GM21737 (cell line): ENCODE data around the gene TMC8.
"Not testable (repeated sequence)": the region's sequence is repeated elsewhere in the genome, so short reads cannot be mapped to it uniquely, and the experiment has no call there.

ENCODE experiments used
- ATAC-seq: cut with Tn5 transposase; IDR thresholded peaks from one replicate; pipeline ENCODE4 v1.9.1; 2021; ENCODE audit warnings: mild to moderate bottlenecking, moderate library complexity; ENCODE audit not compliant: unreplicated experiment

The TMC8 gene

DNA sequence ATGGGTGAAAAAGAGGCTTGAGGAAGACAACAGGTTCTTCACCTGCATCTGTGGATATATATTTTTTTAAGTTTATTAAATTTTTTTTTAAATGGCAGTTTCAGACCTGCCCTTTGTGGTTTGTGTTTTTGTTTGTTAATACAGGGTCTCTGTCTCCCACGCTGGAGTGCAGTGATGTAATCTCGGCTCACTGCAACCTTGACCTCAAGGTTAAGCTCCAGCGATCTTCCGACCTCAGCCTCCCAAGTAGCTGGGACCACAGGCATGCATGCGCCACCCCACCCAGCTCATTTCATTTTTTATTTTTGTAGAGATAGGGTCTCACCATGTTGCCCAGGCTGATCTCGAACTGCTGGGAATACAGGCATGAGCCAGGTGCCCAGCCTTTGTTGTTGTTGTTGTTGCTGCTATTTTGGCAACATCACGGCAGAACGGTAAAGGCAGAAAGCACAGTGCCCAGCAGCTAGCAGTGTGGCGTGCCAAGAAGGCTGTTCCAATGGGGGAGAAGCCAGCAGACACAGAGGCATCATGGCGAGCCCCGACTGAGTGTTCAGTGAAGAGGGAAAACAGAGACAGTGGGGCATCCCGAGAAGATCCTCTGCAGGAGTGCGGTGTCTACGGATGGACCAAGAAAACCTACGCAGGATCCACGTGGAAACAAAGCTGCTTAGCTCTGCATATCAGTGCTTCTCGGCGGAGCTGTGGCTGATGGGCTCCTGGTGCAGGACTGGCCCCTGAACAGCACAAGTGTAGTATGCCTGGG, 21.7 kb upstream of the TMC8 start:
- no peak for ATAC-seq

DNA sequence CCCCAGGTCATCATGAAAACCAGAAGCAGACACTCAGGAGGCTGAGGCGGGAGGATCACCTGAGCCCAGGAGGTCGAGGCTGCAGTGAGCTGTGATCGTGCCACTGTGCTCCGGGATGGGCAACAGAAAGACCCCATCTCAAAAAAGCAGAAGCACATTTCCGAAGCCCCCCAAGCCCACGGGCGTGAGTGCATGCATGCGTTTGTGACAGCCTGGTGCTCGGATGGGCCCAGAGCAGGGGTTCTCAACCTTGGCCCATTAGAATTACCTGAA, 21.1 kb upstream of the TMC8 start:
- no peak for ATAC-seq

DNA sequence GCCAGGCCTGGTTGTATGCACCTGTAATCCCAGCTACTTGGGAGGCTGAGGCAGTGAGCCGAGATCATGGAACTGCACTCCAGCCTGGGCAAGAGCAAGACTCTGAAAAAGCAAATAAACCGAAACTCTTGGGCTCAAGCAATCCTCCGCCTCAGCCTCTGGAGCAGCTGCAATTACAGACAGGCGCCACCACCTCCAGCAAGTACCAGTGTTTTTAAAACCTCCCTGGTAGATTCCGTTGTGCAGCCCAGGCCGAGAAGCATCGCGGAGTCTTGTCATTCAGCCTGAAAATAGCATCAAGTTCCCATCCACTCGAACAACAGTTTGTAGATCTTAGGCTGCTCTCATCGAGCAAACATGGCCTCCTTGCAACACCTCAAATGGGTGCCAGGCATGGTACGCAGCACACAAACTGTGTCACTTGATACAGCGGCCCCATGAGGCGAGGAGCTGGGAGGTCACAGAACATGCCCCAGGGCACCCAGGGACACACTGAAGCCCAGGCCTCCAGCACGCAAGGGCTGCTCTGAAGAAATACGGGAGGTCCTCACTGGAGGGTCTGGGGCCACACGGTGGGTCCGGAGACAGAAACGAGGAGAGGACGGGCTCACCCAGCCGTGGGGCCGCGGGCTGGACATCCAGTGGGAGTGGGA, 20.1 kb upstream of the TMC8 start:
- ATAC-seq, result no peak

DNA sequence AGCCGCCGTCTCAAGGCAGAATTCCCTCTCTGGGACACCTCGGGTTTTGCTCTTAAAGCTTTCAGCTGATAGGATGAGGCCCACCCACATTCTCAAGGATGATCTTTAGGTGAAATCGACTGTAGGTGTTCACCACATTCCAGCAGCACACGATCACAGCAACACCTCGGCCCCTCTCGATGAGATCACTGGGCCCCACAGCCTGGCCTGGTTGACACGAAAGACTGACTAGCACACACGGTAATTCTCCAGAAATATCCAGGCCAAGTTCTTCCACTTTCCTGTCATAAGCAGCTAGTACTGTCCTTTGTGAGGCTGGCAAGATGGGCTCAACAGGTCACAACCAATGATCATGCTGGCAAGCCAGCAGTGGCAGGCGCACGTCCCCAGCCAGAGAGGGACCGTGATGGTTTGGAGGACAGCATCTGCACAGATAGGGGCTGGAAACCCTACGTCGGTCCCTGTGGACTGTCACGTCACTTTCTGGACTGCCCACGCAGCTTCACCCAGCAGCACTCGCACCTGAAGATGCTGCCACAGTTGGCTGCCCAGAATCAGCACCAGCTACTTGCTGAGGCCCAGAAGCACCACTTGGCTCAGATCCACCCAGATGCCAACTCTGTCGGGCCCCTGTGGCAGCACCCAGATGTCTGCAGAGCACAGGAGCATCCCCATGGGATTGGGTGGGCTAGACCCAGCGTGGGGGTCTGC, 19.4 kb upstream of the TMC8 start:
- ATAC-seq, result no peak

DNA sequence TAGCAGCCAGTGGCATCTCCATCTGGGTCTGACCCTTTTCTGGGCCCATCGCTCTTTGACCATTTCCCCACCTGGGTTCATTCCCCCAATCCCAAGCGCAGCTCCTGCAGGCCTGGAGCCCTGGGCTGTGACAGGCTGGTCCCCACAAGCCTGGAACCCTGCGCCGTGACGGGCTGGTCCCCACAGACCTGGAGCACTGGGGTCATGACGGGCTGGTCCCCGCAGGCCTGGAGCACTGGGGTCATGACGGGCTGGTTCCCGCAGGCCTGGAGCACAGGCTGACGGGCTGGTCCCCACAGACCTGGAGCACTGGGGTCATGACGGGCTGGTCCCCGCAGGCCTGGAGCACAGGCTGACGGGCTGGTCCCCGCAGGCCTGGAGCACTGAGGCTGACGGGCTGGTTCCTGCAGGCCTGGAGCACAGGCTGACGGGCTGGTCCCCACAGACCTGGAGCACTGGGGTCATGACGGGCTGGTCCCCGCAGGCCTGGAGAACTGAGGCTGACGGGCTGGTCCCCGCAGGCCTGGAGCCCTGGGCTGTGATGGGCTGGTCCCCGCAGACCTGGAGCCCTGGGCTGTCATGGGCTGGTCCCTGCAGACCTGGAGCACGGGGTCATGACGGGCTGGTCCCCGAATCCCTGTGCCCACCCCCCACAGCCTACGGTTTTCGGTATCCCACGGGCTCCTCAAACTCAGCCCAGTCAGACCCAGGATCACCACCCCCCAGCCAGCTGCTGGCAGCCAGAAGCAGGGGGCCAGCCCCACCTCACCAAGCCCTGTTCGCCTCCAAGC, 18.6 kb upstream of the TMC8 start:
- no peak for ATAC-seq

DNA sequence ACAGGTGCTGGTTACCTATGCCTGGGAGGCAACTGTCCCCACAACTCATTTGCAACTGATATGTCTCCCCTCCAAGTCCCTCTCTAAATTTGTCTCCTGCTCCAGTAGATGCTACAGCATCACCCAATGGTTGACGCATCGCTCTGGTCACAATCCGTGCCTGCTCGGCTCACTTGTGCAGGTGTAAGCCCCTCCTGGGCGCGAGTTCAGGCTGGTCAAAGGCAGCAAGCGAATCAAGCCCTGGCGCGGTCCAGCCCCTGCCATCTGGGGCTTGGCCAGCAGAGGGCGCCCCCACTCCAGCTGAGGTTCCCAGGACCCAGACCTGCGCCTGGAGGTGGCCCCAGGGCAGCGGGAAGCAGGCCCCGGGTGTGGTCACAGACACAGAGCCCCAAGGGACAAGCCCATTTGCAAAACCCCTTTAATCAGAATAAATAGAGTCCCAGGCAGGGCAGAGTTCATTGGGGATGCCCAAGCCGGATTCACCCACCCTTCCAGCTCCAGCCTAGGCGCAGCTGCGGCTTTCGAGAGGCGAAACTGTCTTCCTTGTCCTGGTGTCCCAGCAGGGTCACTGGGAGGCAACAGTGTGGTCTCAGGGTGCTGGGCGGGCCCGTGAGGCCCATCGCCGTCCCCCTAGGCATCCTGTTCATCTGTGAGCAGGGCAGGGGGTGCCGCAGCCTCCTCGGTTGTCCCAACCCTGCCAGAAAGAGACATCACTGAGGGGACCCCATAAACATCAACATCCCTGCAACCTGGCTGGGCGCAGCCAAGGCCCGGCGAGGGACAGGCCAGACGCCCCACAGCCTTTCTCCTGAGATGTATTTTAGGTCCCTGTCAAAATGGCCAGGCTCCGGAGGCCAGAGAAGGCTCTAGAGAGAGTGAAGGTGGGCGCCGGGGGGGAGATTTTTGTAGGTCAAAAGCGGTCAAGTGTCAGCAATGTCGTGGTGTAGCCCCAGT, 17.8 kb upstream of the TMC8 start:
- no peak for ATAC-seq

DNA sequence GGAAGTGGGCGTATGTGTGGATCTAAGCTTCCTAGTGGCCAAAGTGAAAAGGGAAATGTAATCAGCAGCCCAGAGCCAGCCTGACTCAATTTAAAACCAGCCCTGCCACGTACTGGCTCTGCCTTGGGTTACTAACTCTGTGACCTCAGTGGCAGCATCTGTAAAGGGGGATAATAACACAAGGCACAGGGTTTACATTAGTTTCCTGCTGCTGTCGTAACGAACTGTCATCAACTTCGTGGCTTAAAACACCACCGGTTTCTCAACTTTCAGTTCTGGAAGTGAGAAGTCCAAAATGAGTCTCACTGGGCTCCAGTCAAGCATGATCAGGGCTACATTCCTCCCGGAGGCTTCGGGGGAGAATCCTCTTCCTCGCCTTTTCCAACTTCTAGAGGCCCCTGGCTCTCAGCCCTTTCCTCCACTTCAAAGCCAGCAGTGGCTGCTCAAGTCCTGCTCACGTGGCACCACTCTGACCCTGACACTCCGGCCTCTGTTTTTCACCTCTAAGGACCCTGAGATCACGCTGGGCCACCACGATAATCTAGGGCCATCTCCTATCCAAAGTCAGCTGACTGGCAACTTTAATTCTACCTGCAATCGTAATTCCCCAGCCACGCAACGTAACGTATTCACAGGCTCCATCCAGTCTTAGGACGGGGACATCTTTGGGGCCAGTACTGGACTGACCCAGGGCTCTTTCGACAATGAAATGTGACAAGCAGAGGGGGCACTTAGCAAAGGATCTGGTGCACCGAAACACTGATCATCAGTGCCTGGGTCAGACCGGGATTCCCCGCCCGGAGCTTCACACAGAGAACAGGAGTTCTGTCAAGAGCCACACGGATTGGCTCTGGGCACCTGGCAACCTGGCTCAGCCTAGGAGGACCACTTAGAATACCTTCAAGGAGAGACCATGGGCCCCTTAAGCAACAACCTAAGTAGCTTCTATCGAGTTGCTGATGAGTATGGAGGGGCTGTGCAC, 16.5 kb upstream of the TMC8 start:
- ATAC-seq, result no peak

DNA sequence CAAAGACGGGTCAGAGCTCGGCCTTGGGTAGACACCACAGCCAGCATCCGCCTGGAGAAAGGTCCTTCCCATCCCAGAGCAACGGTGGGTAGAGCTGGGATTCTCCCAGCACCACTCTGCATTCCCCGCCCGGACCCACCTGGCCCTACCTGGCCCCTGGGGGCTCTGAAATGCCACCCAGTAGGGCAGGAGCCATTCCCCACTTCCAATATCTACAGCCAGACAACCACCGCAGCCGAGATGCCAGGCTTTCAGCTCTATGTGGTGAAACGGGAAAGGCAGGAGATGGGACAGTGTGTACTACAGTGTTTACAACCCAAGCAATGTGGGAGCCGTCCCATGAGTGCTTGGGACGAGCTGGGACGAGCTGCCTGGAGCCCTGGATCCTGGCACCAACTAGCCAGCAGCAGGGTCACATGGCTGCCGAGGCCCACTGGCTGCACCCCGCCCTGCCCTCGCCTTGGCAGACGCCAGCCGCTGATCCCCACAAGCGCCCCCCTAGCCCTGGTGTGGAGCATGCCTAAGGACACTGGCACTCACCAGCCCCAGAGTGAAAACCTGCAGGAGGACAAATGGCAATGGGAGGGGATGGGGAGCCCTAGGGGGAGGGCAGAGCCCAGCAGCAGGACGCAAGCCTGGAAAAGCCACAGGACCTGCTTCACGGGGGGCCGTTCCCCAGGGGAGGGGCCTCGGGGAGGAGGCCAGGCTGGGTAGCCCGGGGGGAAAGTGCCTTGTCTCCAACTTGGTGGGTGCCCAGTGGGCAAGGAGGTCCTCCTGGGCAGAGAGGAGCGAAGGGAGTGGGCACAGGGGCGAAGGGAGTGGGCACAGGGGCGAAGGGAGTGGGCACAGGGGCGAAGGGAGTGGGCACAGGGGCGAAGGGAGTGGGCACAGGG, 15.5 kb upstream of the TMC8 start:
- ATAC-seq, result no peak

DNA sequence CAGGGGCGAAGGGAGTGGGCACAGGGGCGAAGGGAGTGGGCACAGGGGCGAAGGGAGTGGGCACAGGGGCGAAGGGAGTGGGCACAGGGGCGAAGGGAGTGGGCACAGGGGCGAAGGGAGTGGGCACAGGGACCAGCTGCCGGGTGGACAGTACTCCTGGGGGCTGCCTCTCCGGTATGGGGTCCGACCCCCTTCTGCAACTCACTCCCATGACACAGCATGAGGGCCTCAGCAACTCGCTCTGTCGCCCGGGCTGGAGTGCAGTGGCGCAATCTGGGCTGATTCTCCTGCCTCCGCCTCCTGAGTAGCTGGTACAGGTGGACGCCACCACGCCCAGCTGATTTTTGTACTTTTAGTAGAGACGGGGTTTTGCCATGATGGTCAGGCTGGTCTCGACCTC, 14.8 kb upstream of the TMC8 start:
- ATAC-seq, result not testable (repeated sequence)

DNA sequence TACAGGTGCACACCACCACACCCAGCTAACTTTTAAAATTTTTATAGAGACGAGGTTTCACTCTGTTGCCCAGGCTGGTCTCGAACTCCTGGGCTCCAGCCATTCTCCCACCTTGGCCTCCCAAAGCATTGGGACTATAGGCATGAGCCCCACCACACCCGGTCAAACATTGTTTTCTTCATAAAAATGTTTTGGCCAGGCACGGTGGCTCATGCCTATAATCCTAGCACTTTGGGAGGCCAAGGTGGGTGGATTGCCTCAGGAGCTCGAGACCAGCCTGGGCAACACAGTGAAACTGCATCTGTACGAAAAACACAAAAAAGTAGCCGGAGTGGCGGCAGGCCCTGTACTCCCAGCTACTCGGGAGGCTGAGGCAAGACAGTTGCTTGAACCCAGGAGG, 14.2 kb upstream of the TMC8 start:
- no peak for ATAC-seq

DNA sequence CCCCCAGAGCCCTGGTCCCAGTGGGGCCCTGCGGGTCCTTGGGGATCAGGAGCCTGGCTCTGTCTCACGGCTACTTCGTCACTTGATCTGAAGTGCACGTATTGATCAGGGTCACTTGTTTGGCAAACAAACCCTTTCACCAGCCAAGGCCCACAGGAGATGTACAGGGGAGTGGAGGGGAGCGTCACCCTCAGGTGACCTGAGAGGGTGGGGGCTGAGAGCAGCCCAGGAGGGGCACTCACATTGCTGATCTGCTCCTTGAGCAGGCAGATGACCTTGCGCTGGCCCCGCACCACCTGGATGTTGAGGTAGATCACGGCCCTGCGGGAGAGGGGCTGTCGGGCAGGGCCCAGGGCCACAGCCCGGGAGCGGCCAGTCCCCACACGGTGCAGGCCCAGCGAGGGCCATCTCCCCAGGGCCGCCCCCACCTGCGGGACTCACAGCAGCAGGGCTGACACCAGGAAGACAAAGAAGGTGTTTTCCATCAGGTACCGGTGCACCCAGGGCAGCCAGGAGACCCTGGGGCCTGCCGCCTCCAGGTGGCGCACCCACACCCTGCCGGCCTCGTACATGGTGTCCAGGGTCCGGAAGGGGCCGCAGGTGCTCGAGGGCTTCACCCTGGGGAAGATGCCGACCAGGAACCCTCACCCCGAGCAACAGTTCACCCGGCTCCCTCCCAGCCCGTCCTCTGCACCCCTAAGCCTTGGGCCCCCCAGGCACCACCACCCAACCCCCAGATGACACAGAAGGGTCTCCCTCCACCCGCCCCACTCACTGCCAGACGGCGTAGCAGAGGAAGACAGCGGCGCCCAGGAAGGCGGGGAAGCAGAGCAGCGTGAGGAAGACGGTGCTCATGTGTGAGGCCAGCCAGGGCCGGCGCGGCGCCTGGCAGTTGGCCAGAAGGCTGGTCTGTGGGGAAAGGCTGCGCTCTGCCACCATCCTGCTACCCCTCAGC, 13.3 kb upstream of the TMC8 start:
- no peak for ATAC-seq

DNA sequence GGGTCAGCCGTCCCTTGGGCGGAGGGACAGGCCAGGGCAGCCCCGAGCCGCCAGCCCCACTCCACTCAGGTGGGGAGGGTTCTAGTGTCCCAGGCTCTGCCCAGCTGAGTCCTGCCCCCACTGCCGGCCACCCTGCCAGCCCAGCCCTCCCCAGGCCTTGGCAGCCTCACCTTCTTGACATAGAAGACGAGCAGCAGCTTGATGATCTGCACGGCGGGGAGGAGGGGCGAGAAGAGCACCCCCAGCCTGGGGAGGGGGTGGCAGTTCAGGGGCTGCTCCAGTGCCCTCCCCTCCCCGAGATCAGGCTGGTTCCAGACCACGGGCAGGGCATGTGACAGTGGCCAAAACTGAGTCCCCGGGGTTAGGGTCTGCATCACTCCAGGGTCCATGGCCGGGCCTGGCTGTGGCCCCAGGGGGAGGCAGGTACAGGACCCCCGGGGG, 11.8 kb upstream of the TMC8 start:
- ATAC-seq, result no peak

DNA sequence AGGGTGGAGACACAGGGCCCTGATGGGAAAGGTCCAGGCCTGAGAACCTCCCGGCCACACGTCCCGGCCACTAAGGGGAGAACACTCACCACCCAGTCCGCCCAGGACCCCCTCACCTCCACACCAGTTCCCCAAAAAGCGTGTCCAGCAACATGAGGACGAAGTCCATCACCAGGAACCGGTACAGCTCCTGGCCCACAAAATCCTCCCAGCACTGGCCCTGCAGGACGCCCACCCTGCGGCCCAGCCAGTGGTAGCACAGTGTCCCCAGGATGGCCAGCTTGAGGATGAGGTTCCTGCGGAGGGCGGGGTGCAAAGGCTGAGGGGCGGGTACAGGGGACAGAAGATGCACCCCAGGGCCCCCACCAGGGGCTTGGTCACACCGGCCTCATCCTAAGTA, 10.0 kb upstream of the TMC8 start:
- no peak for ATAC-seq

DNA sequence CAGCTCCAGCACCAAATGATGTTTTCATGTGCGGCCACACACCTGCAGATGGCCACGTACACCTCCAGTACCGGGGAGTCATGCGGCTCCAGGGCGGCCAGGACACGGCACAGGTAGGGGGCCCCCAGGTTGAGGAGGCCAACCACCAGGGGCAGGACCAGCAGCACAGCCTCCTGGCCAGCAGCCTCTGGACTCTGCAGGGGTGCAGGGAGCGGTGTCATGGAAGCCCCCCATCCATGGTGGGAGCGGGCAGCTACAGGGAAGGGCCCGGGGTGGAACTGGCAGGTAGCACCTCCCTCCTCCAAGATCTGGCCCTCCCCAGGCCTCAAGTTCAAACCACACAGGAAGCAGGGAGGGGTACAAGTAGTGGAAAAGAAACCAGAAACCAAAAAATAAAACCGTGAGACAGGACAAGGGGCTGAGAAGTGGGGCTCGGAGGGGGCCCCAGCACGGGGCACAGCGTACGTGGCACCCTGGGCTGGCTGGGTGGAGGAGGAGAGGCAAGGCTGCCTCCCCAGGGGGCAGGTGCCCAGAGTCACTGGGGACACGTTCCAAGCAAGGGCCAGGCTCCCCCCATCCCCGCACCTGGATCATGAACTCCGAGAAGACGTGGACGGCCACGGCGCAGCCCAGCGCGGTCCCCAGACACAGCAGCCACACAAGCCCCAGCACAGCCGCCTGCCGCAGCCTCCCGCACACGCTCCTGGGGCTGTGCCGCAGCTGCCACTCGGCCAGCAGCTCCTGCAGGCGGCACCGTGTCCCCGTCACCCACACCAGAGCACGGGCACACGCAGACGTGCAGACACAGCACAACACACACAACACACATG, 9.4 kb upstream of the TMC8 start:
- no peak for ATAC-seq

DNA sequence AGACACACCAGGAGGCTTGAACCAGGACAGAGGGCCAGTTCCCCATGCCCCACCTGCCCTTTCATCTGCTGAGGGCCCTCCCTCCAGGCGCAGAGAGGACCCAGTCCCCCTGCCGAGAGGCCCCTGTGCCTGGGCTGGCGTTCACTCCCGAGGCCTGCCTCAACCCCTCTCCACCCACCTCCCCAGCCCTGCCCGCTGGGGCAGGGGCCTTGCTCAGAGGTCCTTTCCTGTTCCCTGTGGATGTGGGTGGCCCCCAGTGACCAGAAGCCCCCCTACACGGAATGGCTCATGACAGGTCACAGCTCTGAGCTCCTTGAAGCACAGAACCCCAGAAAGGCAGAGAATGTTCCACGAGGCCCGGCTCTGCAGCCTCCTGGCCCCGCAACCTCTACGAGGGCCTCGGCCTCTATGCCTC, 8.8 kb upstream of the TMC8 start:
- ATAC-seq, result no peak

DNA sequence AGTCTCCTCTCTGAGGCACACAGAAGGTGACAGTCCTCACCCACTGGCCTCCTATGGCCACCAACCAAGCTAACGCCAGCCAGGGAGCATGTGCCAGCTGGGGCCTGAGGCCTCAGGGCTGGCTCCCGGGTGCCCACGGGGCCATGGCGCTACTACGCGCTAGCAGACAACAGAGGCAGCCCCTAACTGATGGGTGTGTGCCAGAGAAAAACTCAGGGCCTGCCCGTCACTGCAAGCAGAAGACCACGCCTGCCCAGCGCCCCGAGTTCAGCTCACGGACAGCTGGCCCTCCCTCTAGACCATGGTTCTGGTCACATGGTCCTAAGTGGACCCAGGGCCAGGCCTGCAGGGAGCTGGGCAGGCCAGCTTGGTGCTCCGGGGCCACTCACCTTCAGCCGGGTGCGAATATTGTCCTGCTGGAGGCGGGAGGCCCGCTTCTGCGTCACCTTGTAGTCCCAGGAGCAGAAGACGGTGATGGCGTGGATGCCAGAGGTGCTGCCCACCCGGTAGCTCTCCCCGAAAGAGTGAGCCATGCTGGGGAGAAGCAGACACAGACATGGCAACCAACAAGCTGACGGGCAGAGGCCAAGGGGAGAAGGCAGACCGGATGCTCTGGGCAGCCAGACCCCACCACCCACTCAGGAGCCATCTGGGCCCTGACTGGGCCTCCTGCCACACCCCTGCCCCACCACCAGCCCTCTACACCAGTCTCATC, 8.2 kb upstream of the TMC8 start:
- no peak for ATAC-seq
